H1 (cell line): ENCODE measurements around the gene WDR81. TPM values are rescaled to one million over a fixed set of nuclear protein-coding genes. Genes with fewer than 3 reads are reported as not detected.

ENCODE experiments used
- CTCF ChIA-PET: fragments of 300-600 bp; sonication (Branson Sonifier 250); formaldehyde crosslinking; loops from one replicate; lab custom pipeline; 2021; ENCODE audit not compliant: partially characterized antibody; lab: Charles Lee
- POLR2A ChIA-PET: fragments of 300-600 bp; sonication (Branson Sonifier 250); formaldehyde crosslinking; loops from one replicate; lab custom pipeline; 2021; ENCODE audit warnings: inconsistent platforms; ENCODE audit not compliant: partially characterized antibody; lab: Charles Lee
- DNase-seq, 2 experiments: peaks; one replicate each; pipeline versions ENCODE4 v3.0.0 to v3.0.0-alpha.2; 2010 to 2022; ENCODE audit warnings: low spot score in 2 of 2, low read depth in 1 of 2, mixed read lengths in 1 of 2
- FAIRE-seq: peaks from 2 replicates; lab custom pipeline; 2011; peaks lifted over from hg19 to GRCh38; lab: Jason Lieb, UNC
- H2AFZ ChIP-seq: 2 replicates; pipeline ENCODE4 v1.8.1; 2012; ENCODE audit warnings: low read length, inconsistent platforms
- H2AK5ac ChIP-seq: 2 replicates; pipeline ENCODE4 v1.6.1; 2013; ENCODE audit warnings: low read depth, low read length
- H2BK120ac ChIP-seq: replicated peaks from 2 replicates; pipeline ENCODE3; 2013; ENCODE audit warnings: low read depth, low read length, inconsistent platforms
- H2BK12ac ChIP-seq: 2 replicates; pipeline ENCODE4 v1.6.1; 2013; ENCODE audit warnings: low read depth, low read length
- H2BK15ac ChIP-seq: 2 replicates; pipeline ENCODE4 v1.6.1; 2013; ENCODE audit warnings: low read length
- H2BK20ac ChIP-seq: 2 replicates; pipeline ENCODE4 v1.6.1; 2013; ENCODE audit warnings: low read length
- H2BK5ac ChIP-seq: 2 replicates; pipeline ENCODE4 v1.6.1; 2013; ENCODE audit warnings: low read depth, low read length
- H3K14ac ChIP-seq: 2 replicates; pipeline ENCODE4 v1.6.1; 2013; ENCODE audit warnings: inconsistent platforms; ENCODE audit not compliant: insufficient read length
- H3K18ac ChIP-seq: 2 replicates; pipeline ENCODE4 v1.6.1; 2013; ENCODE audit warnings: low read length; ENCODE audit errors: extremely low read depth
- H3K23ac ChIP-seq: 2 replicates; pipeline ENCODE4 v1.6.1; 2013; ENCODE audit warnings: inconsistent platforms; ENCODE audit not compliant: insufficient read length
- H3K23me2 ChIP-seq: 2 replicates; pipeline ENCODE4 v1.6.1; 2013; ENCODE audit warnings: low read depth, low read length
- H3K27ac ChIP-seq: 2 replicates; pipeline ENCODE4 v1.6.1; 2011; ENCODE audit warnings: low read depth, low read length, inconsistent platforms
- H3K27me3 ChIP-seq, 4 experiments: replicated peaks in 1 of 4; 1 replicate in 1 of 4; 2 replicates in 3 of 4; pipeline versions ENCODE4 v1.6.1 to v1.8.1; 2011 to 2013; ENCODE audit warnings: low read length in 3 of 4, mild to moderate bottlenecking in 3 of 4, inconsistent platforms in 2 of 4, mixed read lengths in 2 of 4, moderate library complexity in 1 of 4; ENCODE audit not compliant: control insufficient read depth in 3 of 4, insufficient read depth in 3 of 4; ENCODE audit errors: extremely low read depth in 1 of 4
- H3K36me3 ChIP-seq, 4 experiments: 2 replicates each; pipeline versions ENCODE4 v1.6.1 to v1.8.1; 2011 to 2013; ENCODE audit warnings: mild to moderate bottlenecking in 4 of 4, low read length in 3 of 4, moderate library complexity in 2 of 4, control low read depth in 1 of 4, inconsistent platforms in 1 of 4; ENCODE audit not compliant: insufficient read depth in 4 of 4, control insufficient read depth in 2 of 4
- H3K4ac ChIP-seq: replicated peaks from 2 replicates; pipeline ENCODE3; 2013; ENCODE audit warnings: low read length, low read depth, mixed read lengths, inconsistent platforms; ENCODE audit not compliant: insufficient read length
- H3K4me1 ChIP-seq, 4 experiments: replicated peaks in 1 of 4; 1 replicate in 1 of 4; 2 replicates in 3 of 4; pipeline versions ENCODE4 v1.6.1 to v1.8.1; 2011 to 2013; ENCODE audit warnings: low read length in 3 of 4, inconsistent platforms in 2 of 4, mixed read lengths in 1 of 4; ENCODE audit not compliant: insufficient read depth in 4 of 4, control insufficient read depth in 3 of 4
- H3K4me2 ChIP-seq, 2 experiments: 2 replicates each; pipeline versions ENCODE4 v1.6.1 to v1.8.1; 2011 to 2013; ENCODE audit warnings: low read depth in 2 of 2, low read length in 2 of 2, control low read depth in 1 of 2, inconsistent platforms in 1 of 2, mild to moderate bottlenecking in 1 of 2; ENCODE audit not compliant: insufficient read depth in 1 of 2
- H3K4me3 ChIP-seq, 4 experiments: fragments of 200-600, 300-600 bp in 1 of 4; sonication (generic), shearing (Covaris generic), sonication (Bioruptor Twin) in 1 of 4; 2 replicates each; pipeline versions ENCODE4 v1.5.1 to v1.8.1; 2011 to 2016; ENCODE audit warnings: low read length in 4 of 4, low read depth in 3 of 4, control low read depth in 2 of 4, inconsistent platforms in 2 of 4, mild to moderate bottlenecking in 2 of 4, mixed read lengths in 1 of 4, moderate library complexity in 1 of 4; ENCODE audit not compliant: insufficient read depth in 2 of 4; ENCODE audit errors: extremely low read depth in 1 of 4
- H3K56ac ChIP-seq: replicated peaks from 2 replicates; pipeline ENCODE3; 2013; ENCODE audit warnings: low read depth, mild to moderate bottlenecking, mixed read lengths, low read length, inconsistent platforms; ENCODE audit not compliant: insufficient read length
- H3K79me1 ChIP-seq: 2 replicates; pipeline ENCODE4 v1.6.1; 2013; ENCODE audit warnings: low read depth, low read length, control low read depth
- H3K79me2 ChIP-seq, 2 experiments: 2 replicates each; pipeline versions ENCODE4 v1.6.1 to v1.8.1; 2012 to 2013; ENCODE audit warnings: low read length in 2 of 2, mild to moderate bottlenecking in 2 of 2, inconsistent platforms in 1 of 2; ENCODE audit not compliant: insufficient read depth in 2 of 2, control insufficient read depth in 1 of 2
- H3K9ac ChIP-seq, 4 experiments: replicated peaks in 1 of 4; 1 replicate in 1 of 4; 2 replicates in 3 of 4; pipeline versions ENCODE4 v1.6.1 to v1.8.1; 2011 to 2013; ENCODE audit warnings: low read depth in 3 of 4, low read length in 3 of 4, control low read depth in 2 of 4, mild to moderate bottlenecking in 2 of 4, moderate library complexity in 2 of 4, inconsistent platforms in 1 of 4; ENCODE audit errors: extremely low read depth in 1 of 4
- H3K9me3 ChIP-seq, 2 experiments: 2 replicates each; pipeline versions ENCODE4 v1.6.1 to v1.8.1; 2012 to 2013; ENCODE audit warnings: mild to moderate bottlenecking in 2 of 2, moderate library complexity in 2 of 2, control low read depth in 1 of 2, inconsistent platforms in 1 of 2, low read depth in 1 of 2, low read length in 1 of 2, mixed read lengths in 1 of 2; ENCODE audit not compliant: insufficient read depth in 2 of 2
- H4K20me1 ChIP-seq, 2 experiments: replicated peaks in 1 of 2; 2 replicates each; pipeline versions ENCODE3 to v1.8.1; 2011 to 2013; ENCODE audit warnings: inconsistent platforms in 2 of 2, low read length in 2 of 2, mild to moderate bottlenecking in 1 of 2; ENCODE audit not compliant: insufficient read depth in 2 of 2, control insufficient read depth in 1 of 2
- H4K5ac ChIP-seq: 2 replicates; pipeline ENCODE4 v1.6.1; 2013; ENCODE audit warnings: low read length, low read depth, mixed read lengths, inconsistent platforms; ENCODE audit not compliant: insufficient read length
- H4K8ac ChIP-seq: 2 replicates; pipeline ENCODE4 v1.8.0; 2013; ENCODE audit warnings: mild to moderate bottlenecking, moderate library complexity, low read length, inconsistent platforms; ENCODE audit not compliant: insufficient read depth; ENCODE audit errors: extremely low read depth
- H4K91ac ChIP-seq: replicated peaks from 2 replicates; pipeline ENCODE3; 2013; ENCODE audit warnings: low read length, mixed read lengths, inconsistent platforms; ENCODE audit not compliant: insufficient read length
- ASH2L ChIP-seq: fragments of 200-600, 300-600 bp; sonication (generic); IDR thresholded peaks from one replicate; pipeline ENCODE4 v1.7.1; 2017; ENCODE audit warnings: low read length
- BCL11A ChIP-seq, 2 experiments: IDR thresholded peaks; one replicate each; pipeline ENCODE4 v1.6.1; 2011; ENCODE audit warnings: low read depth in 2 of 2, low read length in 2 of 2, mild to moderate bottlenecking in 2 of 2
- CBX8 ChIP-seq: fragments of 300-800, 300-1000 bp; sonication (generic); IDR thresholded peaks from 2 replicates; pipeline ENCODE4 v1.7.1; 2016; ENCODE audit warnings: low read depth, low read length, borderline replicate concordance
- JUND ChIP-seq: IDR thresholded peaks from 2 replicates; pipeline ENCODE4 v1.6.1; 2011; ENCODE audit warnings: mild to moderate bottlenecking, improper control_type of control experiment, low read length
- WGBS, 2 experiments: shearing (Covaris generic) in 1 of 2; methylation state at CpG; one replicate each; pipeline versions ENCODE4 v1.1.6 to v1.1.7; 2013 to 2015; ENCODE audit warnings: low lambda C conversion rate in 2 of 2, mixed read lengths in 2 of 2, inconsistent platforms in 1 of 2, low coverage in 1 of 2, missing lambda C conversion rate in 1 of 2; ENCODE audit not compliant: insufficient replicate concordance in 2 of 2, insufficient coverage in 1 of 2, insufficient read length in 1 of 2; ENCODE audit errors: extremely low coverage in 1 of 2, missing lambda C conversion rate in 1 of 2; 5-methylcytosine and 5-hydroxymethylcytosine counted together
- polyA plus RNA-seq, 7 experiments: library from polyadenylated mRNA; depleted of rRNA in 3 of 7; stranded (reverse) in 5 of 7; unstranded in 2 of 7; fragments of >200 nt in 5 of 7; fragments of 200-250 nt in 2 of 7; gene quantifications; 1 replicate in 5 of 7; 2 replicates in 1 of 7; 4 replicates in 1 of 7; pipeline versions ENCODE4 v1.2.1 to v1.2.3, GENCODE V29; 2011 to 2013; ENCODE audit warnings: missing spikeins in 2 of 7, mixed read lengths in 2 of 7
- total RNA-seq: library from RNA; stranded (reverse); fragmentation: NEBNext Ultra II Directional; extraction: Animal tissue kit (Norgen Biotek cat#: 25700); gene quantifications from 2 replicates; pipeline ENCODE4 v1.2.1, GENCODE V29; 2021

The WDR81 gene
- total and polyA plus RNA-seq, 2 of the 8 experiments (the other 6 are each of a cell fraction or from before 2014, with no cell fraction given), result 9.1 to 12.3 TPM

DNA sequence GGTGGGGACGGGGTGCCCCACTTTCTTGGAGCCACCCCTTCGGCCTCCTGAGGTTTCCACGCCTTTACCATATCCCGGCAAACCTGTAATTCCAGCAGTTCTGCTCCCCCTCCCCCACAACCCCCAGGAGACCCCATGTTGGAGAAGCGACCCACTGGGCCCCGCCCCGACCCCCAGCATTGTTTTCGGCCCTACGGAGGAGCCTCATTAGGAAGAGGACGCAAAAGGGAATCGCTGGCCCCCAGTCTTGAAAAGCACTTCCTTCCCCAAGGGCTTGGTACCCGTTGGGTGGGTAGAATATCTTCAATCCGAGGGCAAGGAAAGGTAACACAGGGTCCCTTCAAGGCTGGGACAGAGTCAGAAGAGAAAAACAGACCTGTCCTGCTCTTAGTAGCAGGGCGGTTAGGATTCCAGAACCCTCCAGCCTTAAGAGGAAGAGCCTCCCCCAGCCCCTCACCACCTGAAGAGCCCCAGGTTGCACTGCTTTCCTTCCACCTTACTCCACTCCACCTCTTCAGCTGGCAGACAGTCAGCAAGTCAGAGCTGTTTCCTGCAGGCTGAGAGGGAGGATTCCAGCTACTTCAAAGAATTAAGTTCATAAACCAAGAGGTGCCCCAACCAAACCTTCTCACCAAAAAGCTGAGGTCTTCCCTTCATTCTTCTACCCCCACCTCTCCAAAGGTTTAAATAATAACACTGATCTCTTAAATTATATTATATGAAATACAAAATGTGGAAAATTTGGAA lies 13.5 kb upstream of the WDR81 start:
- Histone ChIP-seq H3K79me2 (no peaks in the 10 kb centered on the region), H3K56ac (no peak overlapping the region), H4K20me1 (peaks cover 0 to 7% of the 10 kb centered on the region in 2 experiments), H2BK20ac (no peak overlapping the region), H3K9me3 (no peaks in the 10 kb centered on the region), H2BK120ac (no peak overlapping the region), H3K4me3 (peak overlapping the region; percentile 58 to 77 (median 73)), H2AK5ac (no peak overlapping the region), H2BK12ac (peak overlapping the region; percentile 68; the same call in 1 of the 2 replicates), H2AFZ (no peak overlapping the region; the same call in 1 of the 2 replicates), H3K23me2 (peaks cover 17% of the 10 kb centered on the region; the same call in 1 of the 2 replicates), H3K27me3 (peaks cover 0 to 2% (median 0%) of the 10 kb centered on the region in 4 experiments; a peak in 2 of 7 replicates), H3K4me2 (peak overlapping the region; percentile 88 to 95), H3K27ac (no peak overlapping the region), H3K79me1 (peaks cover 7% of the 10 kb centered on the region; the same call in 1 of the 2 replicates), H4K8ac (no peak overlapping the region; the same call in 1 of the 2 replicates), H3K4me1 (peaks cover 0 to 19% (median 15%) of the 10 kb centered on the region in 4 experiments; a peak in 6 of 7 replicates), H4K91ac (no peak overlapping the region), H3K9ac (peak overlapping the region in 1 of 4 experiments; percentile 43; a peak in 2 of 7 replicates), H2BK5ac (peak overlapping the region; percentile 44; the same call in 1 of the 2 replicates), H4K5ac (no peak overlapping the region), H3K14ac (no peak overlapping the region), H3K18ac (no peak overlapping the region; the same call in 1 of the 2 replicates), H2BK15ac (peak overlapping the region; percentile 72), H3K4ac (no peak overlapping the region), H3K23ac (no peak overlapping the region), H3K36me3 (no peaks in the 10 kb centered on the region)
- WGBS, 2 experiments, result 6% methylated on average over 13 of the region's 14 CpGs; no CpG with 5 or more reads in 1 of the 2 experiments
- CTCF ChIA-PET, result interaction anchor here (0.6 to 1.0 kb wide), 2 partner anchors 44 to 175 kb away, joined by 3 to 4 read pairs; no protein-coding TSS in a partner anchor
- peak in 1 of 2 experiments; percentile 61 for DNase-seq
- FAIRE-seq, result no peak
- peak; percentile 62 for TF ChIP-seq ASH2L
- TF ChIP-seq BCL11A (IDR thresholded peaks at IDR 0.05; ENCODE audit: low read depth in 2 of 2, low read length in 2 of 2), result no peak
- TF ChIP-seq JUND, result no peak
- no peak for TF ChIP-seq CBX8
- POLR2A ChIA-PET, result interaction anchor here (0.6 to 1.5 kb wide), 5 partner anchors 10 to 135 kb away, joined by 3 to 4 read pairs (median 3); partner anchors contain the start of gene SERPINF1
